Body of pancreas (tissue), 4 donors: ENCODE data around the gene ICE2. TPM values are rescaled to one million over a fixed set of nuclear protein-coding genes. Genes with fewer than 3 reads are reported as not detected.

Experiments used
- ATAC-seq: fragments of 150-250 bp; one replicate; pipeline ENCODE4 v1.9.1; 2016
- DNase-seq, 4 donors: peaks; one replicate each; pipeline ENCODE4 v3.0.0-alpha.2; 2019
- H3K27ac ChIP-seq, 4 donors: fragments of 200-600 bp; sonication (generic); 1 replicate in 3 of 4; 2 replicates in 1 of 4; pipeline versions ENCODE4 v1.5.1 to v1.6.1; 2016 to 2019; ENCODE audit warnings: mild to moderate bottlenecking in 1 of 4, mixed read lengths in 1 of 4, moderate library complexity in 1 of 4
- H3K27me3 ChIP-seq, 2 donors: fragments of 200-600 bp; sonication (generic); one replicate each; pipeline ENCODE4 v1.6.0; 2016; ENCODE audit warnings: mild to moderate bottlenecking in 1 of 2
- H3K36me3 ChIP-seq, 2 donors: fragments of 200-600 bp; sonication (generic); replicated peaks in 1 of 2; 2 replicates each; pipeline ENCODE4 v1.5.1; 2016; ENCODE audit warnings: low read depth in 2 of 2; ENCODE audit not compliant: insufficient read depth in 1 of 2
- H3K4me1 ChIP-seq: fragments of 200-600 bp; sonication (generic); one replicate; pipeline ENCODE4 v1.6.0; 2016
- H3K4me3 ChIP-seq, 2 donors: fragments of 200-600 bp; sonication (generic); 1 replicate in 1 of 2; 2 replicates in 1 of 2; pipeline ENCODE4 v1.5.1; 2016 to 2019
- H3K9me3 ChIP-seq, 3 donors: fragments of 200-600 bp; sonication (generic); 1 replicate in 2 of 3; 2 replicates in 1 of 3; pipeline ENCODE4 v1.5.1; 2016
- CTCF ChIP-seq, 7 experiments: fragments of 450-650 bp in 4 of 7; fragments of 200-600 bp in 3 of 7; sonication (generic) in 3 of 7; IDR thresholded peaks; one replicate each; pipeline ENCODE4 v1.5.1; 2016 to 2019; ENCODE audit warnings: antibody characterized with exemption in 7 of 7
- POLR2A ChIP-seq, 3 donors: fragments of 450-650 bp; IDR thresholded peaks; one replicate each; pipeline ENCODE4 v1.6.1; 2016; ENCODE audit warnings: antibody characterized with exemption in 3 of 3, mild to moderate bottlenecking in 2 of 3
- WGBS, 2 donors: methylation state at CpG; one replicate each; pipeline ENCODE4 v1.1.5; 2017; 5-methylcytosine and 5-hydroxymethylcytosine counted together
- intact Hi-C: fragments of 100-400 bp; cut with DNase I; formaldehyde crosslinking; loops from one replicate; pipeline ENCODE4 v1.15.1; 2023
- total RNA-seq, 2 donors: library from RNA; depleted of rRNA; stranded (reverse); fragments of >200 nt; gene quantifications; one replicate each; pipeline ENCODE4 v1.1.0, GENCODE V29; 2016

The ICE2 gene
- total RNA-seq, 2 donors from 2014 or later = 20.1 to 24.4 TPM

- peaks cover 0 to 4% of the 10 kb centered on the region in 2 donors for H3K36me3 ChIP-seq
- intact Hi-C loops = no loop called here
- H3K4me1 ChIP-seq = peaks cover 68% of the 10 kb centered on the region
Measured at GRCh38 chr15:60375306-60375705, 103.6 kb downstream of the ICE2 start.

DNA sequence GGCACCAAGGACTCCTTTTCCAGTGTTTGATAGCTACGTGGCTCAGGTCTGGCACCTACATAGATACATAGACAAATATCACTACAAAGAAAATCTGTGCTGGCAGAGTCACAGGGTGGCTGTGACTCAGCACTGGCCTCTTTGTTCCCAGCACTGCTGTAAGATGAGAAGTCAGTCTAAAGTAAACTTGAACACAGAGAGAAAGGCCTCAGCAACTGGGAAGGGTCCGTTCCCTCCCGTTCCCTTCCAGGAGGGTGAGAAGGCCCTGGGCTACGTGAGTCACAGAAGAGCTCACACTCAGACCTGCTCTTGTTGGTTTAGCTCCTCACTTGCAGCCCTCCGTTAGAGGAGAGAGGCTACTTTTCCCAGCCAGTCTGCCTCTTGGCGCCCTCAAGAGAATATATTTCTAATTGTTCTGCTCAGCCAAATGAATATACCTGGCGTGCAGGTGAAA, 104.3 kb downstream of the ICE2 start:
- TF ChIP-seq CTCF (IDR thresholded peaks at IDR 0.05) (no peak), POLR2A (IDR thresholded peaks at IDR 0.05) (no peak)
- ATAC-seq (peak; percentile 51), DNase-seq (peak; percentile 28 to 70 (median 52))
- H3K9me3 ChIP-seq = no peaks in the 10 kb centered on the region
- H3K4me3 ChIP-seq = no peak overlapping the region
- peak overlapping the region in 3 of 4 donors; percentile 43 to 81 (median 69) for H3K27ac ChIP-seq
- no peaks in the 10 kb centered on the region for H3K27me3 ChIP-seq
- H3K4me1 ChIP-seq = peaks cover 69% of the 10 kb centered on the region
- 40 to 43% methylated on average over 7 of the region's 7 CpGs for WGBS, 2 donors
- intact Hi-C loops = no loop called here
- peaks cover 0 to 4% of the 10 kb centered on the region in 2 donors for H3K36me3 ChIP-seq

More at GRCh38 chr15:60375306-60375705, 103.6 kb downstream of the ICE2 start:
- WGBS, 2 donors = 78 to 83% methylated on average over 5 of the region's 5 CpGs
- no peak for DNase-seq
- no peaks in the 10 kb centered on the region for H3K9me3 ChIP-seq
- ATAC-seq = no peak
- H3K4me3 ChIP-seq = no peak overlapping the region
- H3K27ac ChIP-seq = peak overlapping the region; percentile 35 to 81 (median 56)
- no peak for TF ChIP-seq POLR2A (IDR thresholded peaks at IDR 0.05)
- TF ChIP-seq CTCF (IDR thresholded peaks at IDR 0.05) = no peak
- H3K27me3 ChIP-seq = no peaks in the 10 kb centered on the region

GRCh38 chr15:60374209-60374608, 104.7 kb downstream of the ICE2 start:
- 64 to 65% methylated on average over 4 of the region's 4 CpGs for WGBS, 2 donors
- Histone ChIP-seq H3K27ac (peak overlapping the region in 3 of 4 donors; percentile 43 to 81 (median 69)), H3K4me3 (no peak overlapping the region), H3K36me3 (peaks cover 0 to 4% of the 10 kb centered on the region in 2 donors), H3K4me1 (peaks cover 69% of the 10 kb centered on the region), H3K9me3 (no peaks in the 10 kb centered on the region), H3K27me3 (no peaks in the 10 kb centered on the region)
- ATAC-seq (no peak), DNase-seq (no peak)
- intact Hi-C loops = no loop called here
- no peak for TF ChIP-seq POLR2A (IDR thresholded peaks at IDR 0.05)
- no peak for TF ChIP-seq CTCF (IDR thresholded peaks at IDR 0.05)

GRCh38 chr15:60373745-60374144, 105.2 kb downstream of the ICE2 start:
- DNase-seq (no peak), ATAC-seq (no peak)

More at GRCh38 chr15:60373745-60374144, 105.2 kb downstream of the ICE2 start:
- intact Hi-C loops = no loop called here
- peak overlapping the region; percentile 12 to 81 (median 56) for H3K27ac ChIP-seq
- peaks cover 69% of the 10 kb centered on the region for H3K4me1 ChIP-seq
- H3K27me3 ChIP-seq = no peaks in the 10 kb centered on the region
- H3K4me3 ChIP-seq = no peak overlapping the region
- no peaks in the 10 kb centered on the region for H3K9me3 ChIP-seq
- H3K36me3 ChIP-seq = peaks cover 0 to 4% of the 10 kb centered on the region in 2 donors
- TF ChIP-seq CTCF (IDR thresholded peaks at IDR 0.05) = no peak
- no peak for TF ChIP-seq POLR2A (IDR thresholded peaks at IDR 0.05)
- 78 to 85% methylated on average over 2 of the region's 2 CpGs for WGBS, 2 donors
